ENCODE results near the gene UBN1.
A peak's percentile ranks its signal among the peaks of the same experiment; 100 is the strongest.

The UBN1 gene

DNA sequence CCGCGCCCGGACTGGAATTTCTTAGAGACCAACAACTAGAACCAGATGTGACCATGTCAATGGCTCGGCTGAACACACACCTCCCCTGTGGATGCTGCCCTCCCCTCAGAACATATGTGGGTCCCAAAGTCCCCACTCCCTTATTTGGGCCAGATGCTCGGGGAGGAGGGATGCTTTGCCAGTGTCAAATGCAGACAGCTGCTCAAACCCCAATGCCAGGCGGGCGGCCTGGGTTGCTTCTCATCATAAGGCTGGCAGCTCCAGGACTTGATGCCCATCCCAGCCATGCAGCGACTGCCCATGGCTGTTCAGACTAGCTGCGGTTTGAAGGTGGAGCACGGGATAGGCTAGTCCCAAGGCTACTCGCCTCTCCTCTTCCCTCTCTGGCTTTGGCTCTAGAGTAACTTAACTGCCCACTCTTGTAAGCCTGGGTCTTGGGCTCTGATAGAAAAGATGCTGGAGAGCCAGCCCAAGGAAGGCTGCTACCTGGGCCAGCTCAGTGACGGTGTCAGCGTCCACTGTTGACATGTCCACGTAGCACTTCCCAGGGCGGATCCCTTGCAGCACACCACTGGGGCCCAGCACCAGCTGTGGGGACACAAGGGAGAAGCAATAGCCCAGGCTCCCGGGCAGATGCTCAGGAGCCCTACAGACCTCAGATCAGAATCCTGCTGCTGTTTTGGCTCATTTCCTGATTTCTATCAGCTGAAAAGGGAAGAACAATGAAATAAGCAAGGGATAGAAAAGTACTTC, 33.9 kb upstream of the UBN1 start:
- TF ChIP-seq, protein P1, sequence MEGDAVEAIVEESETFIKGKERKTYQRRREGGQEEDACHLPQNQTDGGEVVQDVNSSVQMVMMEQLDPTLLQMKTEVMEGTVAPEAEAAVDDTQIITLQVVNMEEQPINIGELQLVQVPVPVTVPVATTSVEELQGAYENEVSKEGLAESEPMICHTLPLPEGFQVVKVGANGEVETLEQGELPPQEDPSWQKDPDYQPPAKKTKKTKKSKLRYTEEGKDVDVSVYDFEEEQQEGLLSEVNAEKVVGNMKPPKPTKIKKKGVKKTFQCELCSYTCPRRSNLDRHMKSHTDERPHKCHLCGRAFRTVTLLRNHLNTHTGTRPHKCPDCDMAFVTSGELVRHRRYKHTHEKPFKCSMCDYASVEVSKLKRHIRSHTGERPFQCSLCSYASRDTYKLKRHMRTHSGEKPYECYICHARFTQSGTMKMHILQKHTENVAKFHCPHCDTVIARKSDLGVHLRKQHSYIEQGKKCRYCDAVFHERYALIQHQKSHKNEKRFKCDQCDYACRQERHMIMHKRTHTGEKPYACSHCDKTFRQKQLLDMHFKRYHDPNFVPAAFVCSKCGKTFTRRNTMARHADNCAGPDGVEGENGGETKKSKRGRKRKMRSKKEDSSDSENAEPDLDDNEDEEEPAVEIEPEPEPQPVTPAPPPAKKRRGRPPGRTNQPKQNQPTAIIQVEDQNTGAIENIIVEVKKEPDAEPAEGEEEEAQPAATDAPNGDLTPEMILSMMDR (IDR thresholded peaks at IDR 0.05; ENCODE audit: low read depth, low read length), result no peak
- no peak for DNase-seq
- Histone ChIP-seq H3K9me3 (ENCODE audit: severe bottlenecking) (no peaks in the 10 kb centered on the region), H3K27ac (no peak overlapping the region), H3K4me3 (ENCODE audit: low read depth, low read length) (no peak overlapping the region), H3K36me3 (peaks cover 82% of the 10 kb centered on the region), H3K27me3 (ENCODE audit: insufficient read depth, low read depth, severe bottlenecking) (no peaks in the 10 kb centered on the region)

DNA sequence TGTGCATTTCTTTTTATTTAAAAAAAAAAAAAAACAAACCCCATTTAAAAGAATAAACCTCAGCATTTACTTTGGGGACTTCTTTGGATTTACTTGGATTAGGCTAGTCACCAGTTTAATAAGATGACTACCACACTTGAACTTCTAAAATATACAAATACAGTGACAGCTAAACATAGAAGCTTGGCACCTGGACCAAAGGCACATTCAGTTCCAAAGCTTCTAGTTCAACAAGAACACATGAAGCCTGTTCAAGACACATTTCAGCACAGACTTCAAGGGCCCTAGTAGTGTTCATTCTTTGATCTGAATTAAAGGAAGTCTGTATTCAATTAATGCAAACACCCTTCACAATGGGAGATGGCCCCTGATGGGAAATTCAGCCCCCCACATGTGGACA, 33.2 kb upstream of the UBN1 start:
- no peak overlapping the region for H3K4me3 ChIP-seq (ENCODE audit: low read depth, low read length)
- no peaks in the 10 kb centered on the region for H3K27me3 ChIP-seq (ENCODE audit: insufficient read depth, low read depth, severe bottlenecking)
- no peak for DNase-seq
- H3K9me3 ChIP-seq (ENCODE audit: severe bottlenecking), result no peaks in the 10 kb centered on the region
- H3K27ac ChIP-seq, result no peak overlapping the region
- peaks cover 85% of the 10 kb centered on the region for H3K36me3 ChIP-seq
- TF ChIP-seq, protein P1 (IDR thresholded peaks at IDR 0.05; ENCODE audit: low read depth, low read length), result no peak

DNA sequence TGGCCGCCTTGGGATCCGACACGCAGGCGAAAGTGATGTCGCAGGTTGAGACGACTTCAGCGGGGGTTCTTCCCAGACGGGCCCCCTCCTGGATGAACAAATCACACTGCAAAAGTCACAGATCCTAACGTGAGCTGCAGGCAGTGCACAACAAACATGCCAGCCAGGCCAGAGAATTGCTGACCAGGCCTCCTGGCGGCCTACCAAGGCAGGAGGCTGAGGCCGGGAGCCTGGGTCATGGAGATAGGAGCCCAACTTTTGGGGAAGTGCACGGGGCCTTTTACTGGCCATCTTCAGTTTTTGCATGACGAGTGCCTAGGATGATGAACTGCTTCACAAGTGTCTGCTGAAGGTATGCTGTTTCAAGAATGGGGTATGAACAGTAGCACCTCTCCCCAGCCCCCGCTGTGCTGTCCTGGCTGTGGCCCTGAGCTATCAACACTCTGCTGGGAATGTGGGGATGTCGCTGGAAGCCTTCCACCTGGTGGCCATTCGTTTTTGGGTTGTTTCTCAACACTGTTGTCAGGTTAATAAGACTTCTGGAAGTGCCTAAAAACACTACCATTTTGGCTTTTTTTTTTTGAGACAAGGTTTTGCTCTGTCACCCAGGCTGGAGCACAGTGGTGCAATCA, 32.6 kb upstream of the UBN1 start:
- H3K27me3 ChIP-seq (ENCODE audit: insufficient read depth, low read depth, severe bottlenecking), result no peaks in the 10 kb centered on the region
- TF ChIP-seq, protein P1 (IDR thresholded peaks at IDR 0.05; ENCODE audit: low read depth, low read length), result no peak
- DNase-seq, result no peak
- peaks cover 86% of the 10 kb centered on the region for H3K36me3 ChIP-seq
- no peaks in the 10 kb centered on the region for H3K9me3 ChIP-seq (ENCODE audit: severe bottlenecking)
- no peak overlapping the region for H3K27ac ChIP-seq
- no peak overlapping the region for H3K4me3 ChIP-seq (ENCODE audit: low read depth, low read length)

DNA sequence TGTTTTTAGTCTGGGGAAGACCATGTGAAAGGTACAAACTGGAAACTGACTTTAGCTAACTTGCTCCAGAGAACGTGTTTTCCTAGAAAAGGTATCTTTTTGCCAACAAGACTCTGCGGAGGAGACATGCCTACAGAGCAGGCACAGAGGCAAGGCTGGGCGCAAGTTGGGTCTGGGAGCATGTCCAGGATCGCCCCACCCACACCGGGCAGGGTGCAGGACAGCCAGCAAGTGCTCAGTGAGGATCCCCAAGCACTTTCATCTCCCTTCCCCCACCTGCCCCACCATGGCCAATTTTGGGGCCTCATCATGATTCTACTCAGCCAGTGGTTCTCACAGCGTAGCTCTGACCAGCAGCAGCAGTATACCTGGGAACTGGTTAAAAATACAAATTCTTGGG, 26.6 kb upstream of the UBN1 start:
- no peaks in the 10 kb centered on the region for H3K9me3 ChIP-seq (ENCODE audit: severe bottlenecking)
- TF ChIP-seq, protein P1 (IDR thresholded peaks at IDR 0.05; ENCODE audit: low read depth, low read length), result no peak
- H3K27ac ChIP-seq, result no peak overlapping the region
- no peak overlapping the region for H3K4me3 ChIP-seq (ENCODE audit: low read depth, low read length)
- no peaks in the 10 kb centered on the region for H3K27me3 ChIP-seq (ENCODE audit: insufficient read depth, low read depth, severe bottlenecking)
- DNase-seq, result no peak
- peaks cover 91% of the 10 kb centered on the region for H3K36me3 ChIP-seq

DNA sequence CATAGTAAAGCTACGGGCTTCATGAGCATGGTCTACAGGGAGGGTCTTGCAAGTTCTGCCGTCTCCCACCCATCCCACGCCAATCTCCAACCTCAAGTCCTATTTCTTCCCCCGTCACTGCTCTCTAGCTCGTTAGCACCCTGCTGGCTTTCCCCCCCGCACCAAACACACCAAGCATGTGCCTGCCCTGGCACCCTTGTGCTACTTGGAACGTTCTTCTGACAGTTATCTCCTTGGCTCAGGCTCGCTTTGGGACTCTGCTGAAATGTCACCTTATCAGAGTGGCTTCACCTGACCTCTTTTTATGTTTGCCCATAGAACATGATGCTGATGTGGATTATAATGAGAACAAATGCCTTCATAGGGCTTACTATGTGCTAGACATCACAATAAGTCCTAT, 22.1 kb upstream of the UBN1 start:
- peaks cover 90% of the 10 kb centered on the region for H3K36me3 ChIP-seq
- no peak overlapping the region for H3K4me3 ChIP-seq (ENCODE audit: low read depth, low read length)
- TF ChIP-seq, protein P1 (IDR thresholded peaks at IDR 0.05; ENCODE audit: low read depth, low read length), result no peak
- no peaks in the 10 kb centered on the region for H3K27me3 ChIP-seq (ENCODE audit: insufficient read depth, low read depth, severe bottlenecking)
- H3K9me3 ChIP-seq (ENCODE audit: severe bottlenecking), result no peaks in the 10 kb centered on the region
- no peak for DNase-seq
- peak overlapping the region; percentile 72 for H3K27ac ChIP-seq
